ENCODE results near the gene CSRNP2. TPM values are rescaled to one million over a fixed set of nuclear protein-coding genes. Genes with fewer than 3 reads are reported as not detected.
A peak's percentile ranks its signal among the peaks of the same experiment; 100 is the strongest.

CSRNP2 gene
- total and polyA plus RNA-seq, 2 of the 13 experiments (the other 11 are each of a cell fraction or from before 2014, with no cell fraction given): 4.8 to 7.3 TPM

- Histone ChIP-seq H3K27ac (ENCODE audit: extremely low read length, insufficient read depth, low read length) (no peak overlapping the region), H2AFZ (ENCODE audit: low read length) (peak overlapping the region; percentile 54)
These were observed 54.6 kb downstream of the CSRNP2 start for GRCh38 chr12:51028813-51029150.

More at GRCh38 chr12:51028813-51029150, 54.6 kb downstream of the CSRNP2 start:
- Histone ChIP-seq H4K20me1 (ENCODE audit: insufficient read depth, low read length) (no peaks in the 10 kb centered on the region), H3K27me3 (ENCODE audit: control insufficient read depth in 1 of 2, insufficient read depth in 2 of 2, low read length in 2 of 2) (no peaks in the 10 kb centered on the region; a peak in 1 of 5 replicates), H3K9me3 (ENCODE audit: low read length) (no peaks in the 10 kb centered on the region), H3K9ac (ENCODE audit: insufficient read depth, low read depth, low read length) (peak overlapping the region; percentile 13; the same call in 1 of the 2 replicates), H3K4me1 (ENCODE audit: insufficient read depth, low read length) (peaks cover 56% of the 10 kb centered on the region), H3K36me3 (replicated peaks in 1 of 2; ENCODE audit: control insufficient read depth in 1 of 2, insufficient read depth in 2 of 2, low read length in 2 of 2) (no peaks in the 10 kb centered on the region), H3K4me2 (ENCODE audit: low read depth, low read length) (peak overlapping the region; percentile 75), H3K4me3 (replicated peaks in 1 of 3; ENCODE audit: insufficient read depth in 1 of 3, low read depth in 2 of 3, low read length in 3 of 3) (peak overlapping the region; percentile 38 to 60 (median 44)), H3K79me2 (ENCODE audit: insufficient read depth, low read length) (peaks cover 15% of the 10 kb centered on the region)
- DNase-seq (ENCODE audit: low spot score) (no peak), ATAC-seq (no peak), FAIRE-seq (no peak)
- BruUV-seq (replicated peaks): no TSS peak
- CTCF ChIA-PET (ENCODE audit: low intra/inter-chr PET ratio, low total read pairs): interaction anchor here (1.4 kb wide), 1 partner anchor 203 kb away, joined by 4 read pairs; no protein-coding TSS in a partner anchor
- TF ChIP-seq ZNF230 (CRISPR knock-in tag; IDR thresholded peaks at IDR 0.05) (no peak), ZNF160 (CRISPR knock-in tag; IDR thresholded peaks at IDR 0.05) (no peak), BRD4 (CRISPR knock-in tag; IDR thresholded peaks at IDR 0.05) (no peak), ZMAT3 (CRISPR knock-in tag; conservative IDR thresholded peaks at IDR 0.05) (no peak), ZNF761 (CRISPR knock-in tag; conservative IDR thresholded peaks at IDR 0.05) (no peak), TARDBP (CRISPR knock-in tag; IDR thresholded peaks at IDR 0.05) (no peak), ZNF691 (CRISPR knock-in tag; IDR thresholded peaks at IDR 0.05; ENCODE audit: borderline replicate concordance, low read depth) (no peak), CENPBD1 (CRISPR knock-in tag; IDR thresholded peaks at IDR 0.05; ENCODE audit: borderline replicate concordance, low read depth) (no peak), HMGA1 (CRISPR knock-in tag; conservative IDR thresholded peaks at IDR 0.05) (no peak), SMAD3 (CRISPR knock-in tag; IDR thresholded peaks at IDR 0.05) (no peak)
- POLR2A ChIA-PET: interaction anchor here (0.6 to 2.1 kb wide), 5 partner anchors 16 to 264 kb away, joined by 3 to 15 read pairs (median 3); partner anchors contain the start of gene ATF1
- intact Hi-C loops (cut with micrococcal nuclease; ENCODE audit: unreplicated experiment) (loop anchor here (2.0 to 10.0 kb wide), 3 partner anchors 204 to 1904 kb away; partner anchors contain the start of gene ATF1), in situ Hi-C loops (cut with HindIII; ENCODE audit: extremely low pct_ligation_motif_present, low pct_unique_long_range_greater_than_20kb) (loop anchor here (10.0 kb wide), 1 partner anchor 204 kb away; no protein-coding TSS in a partner anchor)
- WGBS (ENCODE audit: low lambda C conversion rate): 9% methylated on average over 5 of the region's 5 CpGs

Data from HepG2 (cell line).